Fibroblast of villous mesenchyme (primary cell): ENCODE data around the gene PBX1. TPM values are rescaled to one million over a fixed set of nuclear protein-coding genes. Genes with fewer than 3 reads are reported as not detected.

ENCODE experiments used
- DNase-seq: peaks from one replicate; pipeline ENCODE4 v3.0.0-alpha.2; 2010; ENCODE audit warnings: low read depth
- H3K4me3 ChIP-seq: 2 replicates; pipeline ENCODE4 v1.5.1; 2011; ENCODE audit warnings: low read depth, mild to moderate bottlenecking, low read length
- total RNA-seq: library from RNA; depleted of rRNA; stranded (reverse); fragments of >200 nt; gene quantifications from 2 replicates; pipeline ENCODE4 v1.2.3, GENCODE V29; 2012
- TF ChIP-seq, protein P1 (sequence below): IDR thresholded peaks from 2 replicates; pipeline ENCODE4 v1.5.1; 2012; ENCODE audit warnings: low read depth, mild to moderate bottlenecking, low read length; ENCODE audit not compliant: insufficient read depth

The PBX1 gene
- total RNA-seq, 1 donor, result 67.4 TPM

GRCh38 chr1:164779376-164779775 lies 220.4 kb downstream of the PBX1 start:
- no peak for DNase-seq
- H3K4me3 ChIP-seq, result no peak overlapping the region
- TF ChIP-seq, protein P1, sequence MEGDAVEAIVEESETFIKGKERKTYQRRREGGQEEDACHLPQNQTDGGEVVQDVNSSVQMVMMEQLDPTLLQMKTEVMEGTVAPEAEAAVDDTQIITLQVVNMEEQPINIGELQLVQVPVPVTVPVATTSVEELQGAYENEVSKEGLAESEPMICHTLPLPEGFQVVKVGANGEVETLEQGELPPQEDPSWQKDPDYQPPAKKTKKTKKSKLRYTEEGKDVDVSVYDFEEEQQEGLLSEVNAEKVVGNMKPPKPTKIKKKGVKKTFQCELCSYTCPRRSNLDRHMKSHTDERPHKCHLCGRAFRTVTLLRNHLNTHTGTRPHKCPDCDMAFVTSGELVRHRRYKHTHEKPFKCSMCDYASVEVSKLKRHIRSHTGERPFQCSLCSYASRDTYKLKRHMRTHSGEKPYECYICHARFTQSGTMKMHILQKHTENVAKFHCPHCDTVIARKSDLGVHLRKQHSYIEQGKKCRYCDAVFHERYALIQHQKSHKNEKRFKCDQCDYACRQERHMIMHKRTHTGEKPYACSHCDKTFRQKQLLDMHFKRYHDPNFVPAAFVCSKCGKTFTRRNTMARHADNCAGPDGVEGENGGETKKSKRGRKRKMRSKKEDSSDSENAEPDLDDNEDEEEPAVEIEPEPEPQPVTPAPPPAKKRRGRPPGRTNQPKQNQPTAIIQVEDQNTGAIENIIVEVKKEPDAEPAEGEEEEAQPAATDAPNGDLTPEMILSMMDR, result no peak

DNA sequence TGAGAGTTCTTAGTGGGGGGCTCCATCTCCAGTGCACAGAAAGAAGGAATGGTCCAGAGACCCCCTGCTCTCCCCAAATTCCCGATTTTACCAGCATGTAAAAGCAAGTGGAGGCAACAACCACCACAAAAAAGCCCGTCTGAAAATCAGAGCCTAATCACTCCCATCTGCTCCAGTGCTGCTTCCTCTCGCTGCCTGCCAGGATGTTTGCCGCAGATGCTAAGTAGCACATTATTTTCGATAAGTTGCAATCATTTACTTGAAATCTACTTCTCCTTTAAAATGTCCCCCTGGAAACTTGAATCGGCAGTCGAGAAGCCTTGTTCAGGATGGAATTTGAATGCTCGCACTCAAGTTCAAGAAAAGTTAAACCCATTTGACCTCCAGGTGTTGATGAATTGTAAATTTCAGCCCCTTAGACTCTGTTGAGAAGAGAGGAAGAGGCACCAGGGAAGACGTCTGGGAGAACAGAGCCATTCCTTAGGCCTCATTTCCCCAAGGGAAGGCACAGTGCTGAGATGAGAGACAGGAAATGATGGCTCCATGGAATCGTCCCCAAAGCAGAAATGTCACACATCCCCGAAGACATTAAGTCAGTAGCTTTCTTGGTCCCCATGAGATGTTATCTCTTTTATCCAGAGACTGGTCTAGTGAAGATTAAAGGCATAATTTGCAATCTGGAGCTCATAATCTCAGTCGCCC lies 221.3 kb downstream of the PBX1 start:
- no peak overlapping the region for H3K4me3 ChIP-seq
- no peak for DNase-seq
- TF ChIP-seq, protein P1, result no peak

GRCh38 chr1:164780863-164781262 lies 221.9 kb downstream of the PBX1 start:
- peak; percentile 87 for DNase-seq
- H3K4me3 ChIP-seq, result no peak overlapping the region
- TF ChIP-seq, protein P1, result no peak

DNA sequence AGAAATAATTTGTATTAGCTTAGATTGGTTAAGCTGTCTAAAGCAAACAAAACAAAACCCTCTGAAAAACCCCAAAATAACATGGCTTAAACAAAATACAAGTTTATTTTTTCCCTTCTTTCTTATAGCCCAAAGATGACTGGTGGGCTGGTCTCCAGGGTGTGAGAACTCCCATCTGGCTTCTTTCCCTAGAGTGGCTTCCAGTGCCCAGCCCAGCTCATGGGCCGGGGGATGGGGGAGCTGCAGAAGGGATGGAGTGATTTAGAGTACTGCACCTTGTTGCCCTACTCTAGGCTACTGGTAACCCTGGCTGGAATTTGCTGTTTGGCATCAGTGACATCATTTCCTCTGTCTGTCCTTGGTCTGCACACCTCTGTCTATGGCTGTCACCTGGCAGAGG lies 223.0 kb downstream of the PBX1 start:
- no peak overlapping the region for H3K4me3 ChIP-seq
- no peak for DNase-seq
- TF ChIP-seq, protein P1, result no peak

- TF ChIP-seq, protein P1, result no peak
- DNase-seq, result peak; percentile 38
- H3K4me3 ChIP-seq, result no peak overlapping the region
Measured at GRCh38 chr1:164783778-164784555, 225.0 kb downstream of the PBX1 start.

DNA sequence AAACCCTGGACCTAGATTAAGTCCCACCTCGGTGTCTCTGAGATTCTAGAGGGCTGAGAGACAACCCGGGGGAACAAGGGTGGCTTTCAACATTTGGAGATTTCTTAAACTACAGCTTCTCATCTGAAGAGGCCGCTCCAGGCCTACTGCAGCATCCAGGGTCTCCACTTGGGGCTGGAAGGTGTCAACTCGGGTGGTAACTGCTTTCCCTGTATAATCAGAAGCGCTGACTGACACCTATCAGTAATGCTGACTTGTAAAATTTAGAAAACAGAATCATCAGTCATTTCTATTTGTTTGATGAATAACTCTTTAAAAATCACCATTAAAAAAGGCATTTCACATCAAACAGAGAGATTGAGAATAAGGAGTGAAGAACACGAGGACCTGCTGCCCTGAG lies 226.0 kb downstream of the PBX1 start:
- DNase-seq, result no peak
- H3K4me3 ChIP-seq, result no peak overlapping the region
- TF ChIP-seq, protein P1, result no peak
